Measurements from ENCODE around the gene GALNT11.
"Not testable (repeated sequence)": the region's sequence is repeated elsewhere in the genome, so short reads cannot be mapped to it uniquely, and the experiment has no call there.

GALNT11 gene

GRCh38 chr7:152076324-152076821, 50.9 kb downstream of the GALNT11 start:
- DNase-seq: no peak

- no peak for DNase-seq
These were observed 51.8 kb downstream of the GALNT11 start for GRCh38 chr7:152076940-152077933.

DNA sequence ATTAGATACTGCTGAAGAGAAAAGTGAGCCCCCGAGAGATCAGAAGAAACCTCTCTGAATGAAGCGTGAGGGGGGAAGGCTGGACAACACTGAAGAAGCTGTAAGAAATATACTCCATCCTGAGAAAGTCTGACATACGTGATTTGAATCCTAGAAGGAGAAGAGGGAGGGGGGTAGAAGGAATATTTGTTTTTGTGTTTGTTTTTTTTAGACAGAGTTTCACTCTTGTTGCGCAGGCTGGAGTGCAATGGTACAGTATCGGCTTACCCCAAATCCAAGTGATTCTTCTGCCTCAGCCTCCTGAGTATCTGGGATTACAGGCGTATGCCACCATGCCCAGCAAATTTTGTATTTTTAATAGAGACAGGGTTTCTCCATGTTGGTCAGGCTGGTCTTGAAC, 52.6 kb downstream of the GALNT11 start:
- DNase-seq: no peak

DNA sequence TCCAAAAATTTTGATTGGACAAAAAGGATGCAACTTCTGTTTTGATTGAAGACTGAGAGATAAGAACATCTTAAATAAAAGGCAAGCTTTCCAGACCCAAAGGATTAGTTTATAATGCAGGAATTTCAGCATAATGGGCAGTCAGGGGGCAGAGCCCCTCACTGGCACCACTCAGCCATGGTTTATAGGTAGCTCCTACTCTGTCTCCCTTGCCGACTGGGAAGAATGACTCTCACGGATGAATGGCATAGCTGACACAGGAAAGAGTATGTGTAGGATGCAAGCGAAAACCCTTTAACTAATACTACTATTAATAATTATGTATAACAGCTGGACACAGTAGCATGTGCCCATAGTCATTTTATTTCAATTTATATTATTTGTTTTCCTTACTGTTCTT, 53.3 kb downstream of the GALNT11 start:
- no peak for DNase-seq

GRCh38 chr7:152081088-152081487, 55.6 kb downstream of the GALNT11 start:
- DNase-seq: no peak

DNA sequence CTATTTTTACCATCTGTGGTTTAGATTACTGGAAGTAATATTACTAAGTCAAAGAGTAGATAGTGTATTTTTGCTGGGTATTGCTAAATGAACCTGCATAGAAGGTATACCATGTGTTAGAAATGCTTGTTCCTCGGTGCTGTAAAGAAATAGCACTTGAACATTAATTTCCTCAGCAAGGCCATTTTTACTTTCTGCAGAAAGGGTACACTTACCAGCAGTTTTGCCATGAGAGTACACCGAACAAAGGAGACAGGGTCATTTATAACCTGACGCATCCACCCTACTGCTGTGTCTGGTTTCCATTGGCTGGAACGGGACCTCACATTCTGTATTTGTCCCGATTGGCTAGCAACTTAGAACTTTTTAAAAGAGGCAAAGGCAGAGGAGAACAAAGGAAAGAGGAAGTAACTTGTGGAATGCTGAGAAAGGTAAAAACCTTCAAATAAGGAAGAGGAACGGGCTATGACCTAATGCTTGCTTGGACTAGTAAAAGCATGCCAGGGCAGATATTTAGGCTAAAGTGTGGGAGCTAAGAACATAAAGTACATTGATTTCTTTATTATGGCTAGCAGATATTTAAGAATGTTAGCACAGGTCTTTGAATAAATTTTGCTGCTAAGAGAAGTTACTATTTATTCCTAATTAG, 56.7 kb downstream of the GALNT11 start:
- not testable (repeated sequence) for DNase-seq

DNA sequence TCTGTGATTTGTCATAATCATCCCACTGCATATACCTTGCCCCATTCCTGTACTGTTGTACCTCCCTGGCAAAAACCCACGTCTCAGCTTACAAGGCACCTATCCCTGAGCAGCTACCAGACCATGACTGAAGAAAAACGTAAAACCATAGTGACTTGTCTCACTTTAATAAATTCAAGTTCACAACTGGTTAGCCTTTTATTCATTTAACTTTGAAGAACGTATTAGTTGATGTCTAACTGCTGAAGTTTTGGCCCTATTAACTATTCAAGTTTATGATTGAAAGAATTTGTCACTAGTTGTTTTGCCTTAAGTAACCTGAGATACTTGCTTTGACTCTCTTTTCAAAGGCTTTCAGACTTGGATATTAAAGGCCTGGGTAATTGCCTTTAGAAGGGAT, 59.7 kb downstream of the GALNT11 start:
- DNase-seq: no peak

GRCh38 chr7:152086513-152086912, 61.0 kb downstream of the GALNT11 start:
- DNase-seq: no peak

DNA sequence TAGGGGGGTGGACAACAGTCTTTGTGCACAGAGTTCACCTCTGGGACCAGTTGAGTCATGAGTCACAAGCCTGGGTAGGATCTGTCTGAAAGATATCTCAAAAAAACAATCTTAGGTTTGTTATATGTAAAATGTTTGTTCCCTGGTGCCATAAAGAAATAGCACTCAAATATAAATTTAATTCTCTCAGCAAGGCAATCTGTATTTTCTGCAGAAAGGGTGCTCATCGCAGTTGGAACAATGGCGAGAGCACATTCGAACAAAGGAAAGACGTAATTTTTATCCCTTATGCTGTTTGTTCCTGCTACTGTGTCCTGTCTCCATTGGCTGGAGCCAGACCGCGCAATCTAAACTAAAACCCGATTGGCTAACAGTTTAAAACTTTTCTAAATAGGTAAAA, 63.7 kb downstream of the GALNT11 start:
- DNase-seq: no peak

- no peak for DNase-seq
These were observed 65.3 kb downstream of the GALNT11 start for GRCh38 chr7:152090747-152091146.

DNA sequence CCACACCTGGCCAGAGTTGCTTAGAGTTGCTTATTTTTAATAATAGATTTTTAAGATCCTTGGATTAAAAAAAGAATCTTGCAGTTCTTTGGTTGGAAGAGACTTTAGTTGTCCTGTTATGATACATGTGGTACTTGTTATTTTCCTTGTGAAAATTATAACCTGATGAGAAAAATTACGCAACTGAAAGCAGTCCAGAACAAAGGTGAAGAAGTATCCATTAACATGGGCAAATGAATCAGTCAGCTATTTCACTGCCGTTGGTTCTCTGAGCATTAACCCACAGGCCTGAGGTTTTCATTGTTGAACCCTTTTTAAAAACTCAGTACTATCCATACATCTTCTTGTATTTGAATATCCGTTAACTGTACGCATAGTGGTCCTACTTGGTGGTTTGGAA, 68.2 kb downstream of the GALNT11 start:
- no peak for DNase-seq

GRCh38 chr7:152095771-152096170, 70.3 kb downstream of the GALNT11 start:
- DNase-seq: no peak

DNA sequence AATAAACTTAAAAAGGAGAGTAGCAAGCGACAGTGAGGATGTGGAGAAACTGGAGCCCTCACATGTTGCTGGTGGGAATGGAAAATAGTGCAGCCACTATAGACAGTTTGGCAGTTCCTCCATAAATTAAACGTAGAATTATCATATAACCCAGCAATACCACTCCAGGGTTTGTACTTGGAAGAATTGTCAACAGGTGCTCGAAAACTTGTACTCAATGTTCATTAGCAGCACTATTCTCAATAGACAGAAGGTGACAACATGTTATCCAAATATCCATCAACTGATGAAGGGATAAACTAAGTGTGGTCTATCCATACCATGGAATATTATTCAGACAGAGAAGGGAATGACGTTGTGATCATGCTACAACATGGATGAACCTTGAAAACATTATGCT, 71.9 kb downstream of the GALNT11 start:
- no peak for DNase-seq

DNA sequence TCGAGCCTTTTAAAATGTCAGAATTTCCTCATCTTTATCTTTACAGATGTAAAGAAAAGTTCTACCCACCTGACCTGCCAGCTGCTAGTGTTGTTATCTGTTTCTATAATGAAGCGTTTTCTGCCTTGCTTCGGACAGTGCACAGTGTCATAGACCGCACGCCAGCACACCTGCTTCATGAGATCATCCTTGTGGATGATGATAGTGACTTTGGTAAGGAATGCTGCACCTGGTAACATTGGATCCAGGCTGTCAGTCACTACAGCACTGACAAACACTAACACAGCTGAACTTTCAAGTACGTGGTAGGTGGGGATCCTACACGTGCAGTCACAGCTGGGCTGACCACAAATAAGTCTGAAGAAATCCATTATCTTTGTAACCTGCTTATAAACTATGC, 77.6 kb downstream of the GALNT11 start:
- DNase-seq: no peak

GRCh38 chr7:152103691-152104090, 78.2 kb downstream of the GALNT11 start:
- no peak for DNase-seq

DNA sequence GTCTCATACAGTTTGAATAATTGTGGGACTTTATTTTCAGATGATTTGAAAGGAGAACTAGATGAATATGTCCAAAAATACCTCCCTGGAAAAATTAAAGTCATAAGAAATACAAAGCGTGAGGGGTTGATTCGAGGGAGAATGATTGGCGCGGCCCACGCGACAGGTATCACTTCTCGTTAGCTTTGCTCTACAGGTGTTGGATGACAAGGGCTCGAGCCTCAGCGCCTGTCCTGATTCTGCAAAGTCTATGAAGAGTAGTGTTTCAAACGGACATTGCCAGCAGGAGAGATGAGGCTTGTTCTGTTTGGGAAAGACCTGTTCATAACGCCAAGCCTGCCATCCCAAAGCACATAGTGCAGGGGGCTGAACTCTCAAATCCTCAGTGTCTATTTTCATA, 79.7 kb downstream of the GALNT11 start:
- DNase-seq: no peak

- no peak for DNase-seq
These were observed 81.5 kb downstream of the GALNT11 start for GRCh38 chr7:152106990-152107389.

DNA sequence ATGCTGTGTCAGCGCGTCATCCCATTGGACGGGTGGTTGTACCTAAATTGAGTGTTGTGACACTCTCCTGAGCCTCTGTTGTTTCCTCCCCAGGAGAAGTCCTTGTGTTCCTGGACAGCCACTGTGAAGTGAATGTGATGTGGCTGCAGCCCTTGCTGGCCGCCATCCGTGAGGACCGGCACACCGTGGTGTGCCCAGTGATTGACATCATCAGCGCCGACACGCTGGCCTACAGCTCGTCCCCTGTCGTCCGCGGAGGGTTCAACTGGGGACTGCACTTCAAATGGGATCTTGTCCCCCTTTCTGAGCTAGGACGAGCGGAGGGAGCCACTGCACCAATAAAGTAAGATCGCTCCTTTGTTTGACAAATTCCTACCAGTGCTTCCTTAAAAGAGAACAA, 82.5 kb downstream of the GALNT11 start:
- DNase-seq: no peak

DNA sequence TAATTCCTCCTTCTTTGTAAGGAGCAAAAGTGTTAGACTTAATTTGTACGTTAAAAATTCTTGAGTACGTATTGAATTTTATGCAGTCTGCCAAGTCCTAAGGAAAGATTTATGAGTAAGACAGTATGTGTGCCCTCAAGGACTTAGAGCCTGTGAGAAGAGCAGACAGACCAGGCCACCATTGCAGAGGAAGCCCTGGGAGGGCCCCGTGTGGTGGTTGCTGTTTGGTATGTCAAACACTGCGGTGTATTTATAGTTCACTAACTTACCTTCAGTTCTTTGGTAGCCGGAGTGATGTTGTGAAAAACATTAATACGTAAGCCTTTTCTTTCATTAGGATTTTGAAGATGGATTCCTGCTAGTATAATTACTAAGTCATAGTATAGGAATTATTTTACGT, 82.9 kb downstream of the GALNT11 start:
- no peak for DNase-seq

GRCh38 chr7:152112829-152113228, 87.4 kb downstream of the GALNT11 start:
- no peak for DNase-seq

DNA sequence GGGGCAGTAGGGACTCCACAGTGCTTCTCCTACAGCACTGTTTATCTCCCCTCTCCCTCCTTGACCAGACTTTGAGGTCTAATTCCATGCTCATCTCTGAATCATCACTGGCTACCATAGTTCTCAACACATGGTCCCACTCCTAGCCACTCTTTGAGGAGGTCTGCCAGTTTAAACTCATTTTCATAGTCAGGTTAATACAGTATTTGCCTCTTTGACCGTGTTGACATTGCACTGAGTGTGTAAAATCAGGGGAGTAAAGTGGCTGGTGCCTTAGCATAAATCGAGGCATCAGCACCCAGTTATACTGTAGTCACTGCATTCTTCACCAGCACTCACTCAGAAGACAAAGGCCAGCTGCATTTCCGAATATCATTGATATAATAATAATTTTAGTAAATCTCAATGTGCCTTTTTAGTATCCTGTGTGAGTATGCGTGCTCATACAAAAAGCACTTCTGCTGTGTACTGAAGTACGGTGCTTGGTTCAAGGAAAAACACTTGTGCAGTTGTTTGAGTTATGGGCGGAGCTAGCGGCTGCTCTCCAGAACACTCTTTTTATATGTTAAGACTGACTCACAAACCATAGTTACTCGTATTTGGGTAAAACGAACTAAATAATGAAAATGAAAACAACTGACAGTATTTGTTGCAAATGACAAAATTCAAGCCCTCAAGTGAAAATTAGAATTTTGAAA, 89.7 kb downstream of the GALNT11 start:
- no peak for DNase-seq

DNA sequence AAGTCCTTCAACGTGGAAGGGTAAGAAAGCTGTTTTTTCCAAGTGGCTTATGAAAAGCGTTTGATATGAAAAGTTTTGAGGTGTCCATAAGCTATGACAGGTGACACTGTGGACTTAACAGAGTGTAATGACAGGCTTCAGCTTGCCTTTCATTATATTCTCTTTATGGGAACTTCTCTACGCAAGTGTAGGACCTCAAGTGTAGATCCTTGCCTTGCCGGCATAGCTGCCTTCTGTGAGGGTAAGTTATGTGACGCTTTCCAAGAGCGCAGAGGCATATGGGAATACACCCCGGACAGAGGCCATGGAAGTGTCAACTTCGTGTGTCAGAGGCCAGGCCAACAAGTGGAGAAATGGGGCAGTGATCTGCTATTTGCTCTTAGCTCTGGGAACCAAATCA, 91.9 kb downstream of the GALNT11 start:
- no peak for DNase-seq

- no peak for DNase-seq
These were observed 94.7 kb downstream of the GALNT11 start for GRCh38 chr7:152120210-152120609.

Data from stimulated activated CD4-positive, alpha-beta T cell treated with anti-CD3 and anti-CD28 coated beads, Interleukin-4, amount 100 ng/mL, for 4 hours (primary cell).